NB4 (cell line): Measurements from ENCODE around the gene FCSK.
"Not testable (repeated sequence)": the region's sequence is repeated elsewhere in the genome, so short reads cannot be mapped to it uniquely, and the experiment has no call there.

ENCODE experiments used
- DNase-seq: peaks from one replicate; pipeline ENCODE4 v3.0.0; 2010; ENCODE audit warnings: low read depth
- H3K4me3 ChIP-seq: one replicate; pipeline ENCODE4 v1.5.1; 2011; ENCODE audit warnings: mild to moderate bottlenecking, low read depth, low read length, moderate library complexity
- MAX ChIP-seq: IDR thresholded peaks from 2 replicates; pipeline ENCODE4 v1.6.1; 2011; ENCODE audit warnings: low read depth, low read length
- MYC ChIP-seq: IDR thresholded peaks from 2 replicates; pipeline ENCODE4 v1.6.1; 2011; ENCODE audit warnings: low read depth, low read length
- POLR2A ChIP-seq: IDR thresholded peaks from 2 replicates; pipeline ENCODE4 v1.6.1; 2011; ENCODE audit warnings: mild to moderate bottlenecking; ENCODE audit not compliant: insufficient read length; ENCODE audit errors: extremely low read depth
- TF ChIP-seq, protein P1 (sequence below): IDR thresholded peaks from one replicate; pipeline ENCODE4 v1.5.1; 2012; ENCODE audit warnings: low read depth, low read length

FCSK gene

DNA sequence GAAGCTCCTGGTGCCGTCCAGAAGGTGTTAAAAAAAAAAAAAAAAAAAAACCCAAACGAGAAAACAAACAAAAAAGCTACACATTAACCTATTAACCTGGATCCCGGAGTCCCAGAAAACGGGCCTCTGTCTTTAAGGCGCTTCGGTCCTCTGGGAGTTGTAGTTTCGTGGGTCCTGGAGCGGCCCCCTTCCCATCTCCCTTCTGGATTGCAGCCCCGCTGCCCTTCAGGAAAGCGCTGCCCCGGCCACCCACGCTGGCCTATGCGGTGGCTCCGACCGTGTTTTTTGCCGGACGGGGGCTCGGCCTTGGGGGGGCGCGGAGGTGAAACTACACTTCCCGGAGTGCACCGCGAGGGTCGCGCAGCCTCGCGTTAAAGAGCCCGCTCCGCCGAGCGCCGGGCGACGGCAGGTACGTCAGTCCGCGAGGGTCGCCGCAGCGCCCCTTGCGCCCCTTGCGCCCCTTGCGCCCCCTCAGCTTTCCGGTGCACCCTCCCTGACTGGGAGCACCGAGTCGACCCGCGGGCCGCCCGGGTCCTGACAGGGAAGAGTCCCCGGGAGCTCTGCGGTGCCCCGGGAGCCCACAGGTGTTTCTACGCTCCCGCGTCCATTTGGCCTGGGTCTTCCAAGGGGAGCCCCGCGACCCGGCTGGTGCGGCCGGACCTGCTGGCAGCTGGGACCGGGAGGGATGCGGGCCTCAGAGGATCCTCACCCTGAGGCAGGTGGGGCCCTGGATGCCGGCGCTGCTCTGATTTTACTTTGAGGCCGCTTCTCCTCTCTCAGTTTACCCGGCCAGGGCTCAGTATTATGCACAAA lies at the start of gene FCSK:
TSS of gene FCSK (plus strand) at position 374 of the 813 bp plus-strand sequence. CDS start 8,596 bp downstream, outside the sequence.
- TF ChIP-seq, protein P1, sequence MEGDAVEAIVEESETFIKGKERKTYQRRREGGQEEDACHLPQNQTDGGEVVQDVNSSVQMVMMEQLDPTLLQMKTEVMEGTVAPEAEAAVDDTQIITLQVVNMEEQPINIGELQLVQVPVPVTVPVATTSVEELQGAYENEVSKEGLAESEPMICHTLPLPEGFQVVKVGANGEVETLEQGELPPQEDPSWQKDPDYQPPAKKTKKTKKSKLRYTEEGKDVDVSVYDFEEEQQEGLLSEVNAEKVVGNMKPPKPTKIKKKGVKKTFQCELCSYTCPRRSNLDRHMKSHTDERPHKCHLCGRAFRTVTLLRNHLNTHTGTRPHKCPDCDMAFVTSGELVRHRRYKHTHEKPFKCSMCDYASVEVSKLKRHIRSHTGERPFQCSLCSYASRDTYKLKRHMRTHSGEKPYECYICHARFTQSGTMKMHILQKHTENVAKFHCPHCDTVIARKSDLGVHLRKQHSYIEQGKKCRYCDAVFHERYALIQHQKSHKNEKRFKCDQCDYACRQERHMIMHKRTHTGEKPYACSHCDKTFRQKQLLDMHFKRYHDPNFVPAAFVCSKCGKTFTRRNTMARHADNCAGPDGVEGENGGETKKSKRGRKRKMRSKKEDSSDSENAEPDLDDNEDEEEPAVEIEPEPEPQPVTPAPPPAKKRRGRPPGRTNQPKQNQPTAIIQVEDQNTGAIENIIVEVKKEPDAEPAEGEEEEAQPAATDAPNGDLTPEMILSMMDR, result no peak
- peak; percentile 24 for TF ChIP-seq POLR2A
- peak; percentile 77 for DNase-seq
- H3K4me3 ChIP-seq, result peak within 1 kb of the TSS; percentile 76

DNA sequence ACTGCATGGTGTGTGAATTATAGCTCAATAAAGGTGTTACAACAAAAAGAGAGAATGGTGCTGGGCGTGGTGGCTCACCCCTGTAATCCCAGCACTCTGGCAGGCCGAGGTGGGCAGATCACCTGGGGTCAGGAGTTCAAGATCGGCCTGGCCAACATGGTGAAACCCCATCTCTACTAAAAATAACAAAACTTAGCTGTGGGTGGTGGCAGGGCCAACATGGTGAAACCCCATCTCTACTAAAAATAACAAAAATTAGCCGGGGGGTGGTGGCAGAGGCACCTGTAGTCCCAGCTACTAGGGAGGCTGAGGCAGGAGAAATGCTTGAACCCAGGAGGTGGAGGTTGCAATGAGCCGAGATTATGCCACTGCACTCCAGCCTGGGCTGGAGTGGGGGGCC lies 48.3 kb upstream of the FCSK start:
- H3K4me3 ChIP-seq, DNase-seq: not testable (repeated sequence)

- DNase-seq, result no peak
- H3K4me3 ChIP-seq, result no peak overlapping the region
- TF ChIP-seq POLR2A (no peak), MAX (no peak), MYC (no peak)
- TF ChIP-seq, protein P1, result no peak
Observed at GRCh38 chr16:70407811-70408274, 46.6 kb upstream of the FCSK start.

- TF ChIP-seq POLR2A, result no peak
- no peak for TF ChIP-seq MAX
- TF ChIP-seq, protein P1, result no peak
- no peak for TF ChIP-seq MYC
- no peak overlapping the region for H3K4me3 ChIP-seq
- DNase-seq, result no peak
Observed at GRCh38 chr16:70410734-70411133, 43.7 kb upstream of the FCSK start.

- H3K4me3 ChIP-seq, result no peak overlapping the region
- TF ChIP-seq, protein P1, result no peak
- TF ChIP-seq MYC (no peak), MAX (no peak)
- no peak for DNase-seq
Observed at GRCh38 chr16:70412385-70412784, 42.0 kb upstream of the FCSK start.

DNA sequence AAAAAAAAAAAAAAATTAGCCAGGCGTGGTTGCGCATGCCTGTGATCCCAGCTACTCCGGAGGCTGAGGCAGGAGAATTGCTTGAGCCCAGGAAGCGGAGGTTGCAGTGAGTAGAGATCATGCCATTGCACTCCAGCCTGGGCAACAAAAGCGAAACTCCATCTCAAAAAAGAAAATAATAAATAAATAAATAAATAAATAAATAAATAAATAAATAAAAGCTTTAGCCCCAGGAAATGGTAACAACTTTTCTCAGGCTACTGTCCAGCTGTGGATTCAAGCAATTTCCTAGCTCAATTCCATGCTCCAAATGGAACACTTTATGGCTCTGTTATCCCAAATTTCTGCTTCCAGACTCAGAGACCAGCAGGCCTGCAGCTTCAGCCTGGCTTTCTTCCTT lies 40.8 kb upstream of the FCSK start:
- not testable (repeated sequence) for DNase-seq, H3K4me3 ChIP-seq

DNA sequence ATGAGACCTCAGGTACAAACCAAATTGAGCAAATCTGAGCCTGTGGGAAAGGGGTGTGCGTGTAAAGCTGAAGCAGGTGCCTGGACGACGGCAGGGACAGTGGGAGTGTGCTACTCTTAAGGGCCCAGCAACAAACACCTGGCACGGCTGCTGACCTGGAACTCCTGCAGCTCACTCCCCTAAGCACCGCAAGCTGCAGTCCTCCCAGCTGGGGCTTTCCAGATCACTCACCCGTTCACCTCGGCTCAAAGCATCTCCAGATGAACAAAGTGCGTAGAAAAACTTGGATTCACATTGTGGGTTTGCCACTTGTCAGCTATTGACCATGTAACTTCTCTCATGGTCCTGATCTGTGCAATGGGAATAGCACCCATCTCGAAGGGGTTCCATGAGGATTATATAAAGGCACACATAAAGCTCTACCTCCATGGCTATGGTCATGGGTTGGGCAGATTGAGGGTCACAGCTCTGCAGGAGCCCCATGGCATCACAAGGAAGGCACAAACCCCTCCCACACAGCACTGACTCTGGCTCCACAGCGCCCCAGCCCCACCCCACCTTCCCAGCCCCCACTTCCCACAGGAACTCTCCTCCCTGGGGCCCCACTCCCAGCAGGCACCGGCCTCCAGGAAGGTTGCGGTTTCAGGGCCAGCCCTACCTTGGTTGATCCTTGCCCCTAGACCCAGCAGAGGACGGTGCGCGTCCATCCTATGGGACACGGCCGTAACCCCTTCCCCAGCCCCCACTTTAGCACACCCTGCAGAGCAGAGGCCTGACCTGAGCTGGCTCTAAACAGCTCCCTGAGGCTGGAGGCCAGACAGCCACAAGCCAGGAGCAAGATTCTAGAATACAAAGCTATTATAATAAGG lies 37.4 kb upstream of the FCSK start:
- TF ChIP-seq MYC (no peak), POLR2A (no peak), MAX (no peak)
- TF ChIP-seq, protein P1, result no peak
- no peak for DNase-seq
- H3K4me3 ChIP-seq, result no peak overlapping the region
